Activated CD4-positive, alpha-beta T cell treated with anti-CD3 and anti-CD28 coated beads, Interleukin-2, amount 10 ng/mL, durations not matched to agents 24 days and 14 days (primary cell): ENCODE data around the gene SVOPL. TPM values are rescaled to one million over a fixed set of nuclear protein-coding genes. Genes with fewer than 3 reads are reported as not detected.

Experiments
- DNase-seq: peaks from one replicate; pipeline ENCODE4 v3.0.0; 2022
- H3K27ac Mint-ChIP-seq: one replicate; pipeline ENCODE4 v1.8.0; 2022; ENCODE audit warnings: mild to moderate bottlenecking, mixed read lengths
- H3K27me3 Mint-ChIP-seq: one replicate; pipeline ENCODE4 v1.8.0; 2022; ENCODE audit warnings: mixed read lengths
- H3K36me3 Mint-ChIP-seq: one replicate; pipeline ENCODE4 v1.8.0; 2022; ENCODE audit warnings: low read depth, mild to moderate bottlenecking, mixed read lengths
- H3K4me1 Mint-ChIP-seq: one replicate; pipeline ENCODE4 v1.8.0; 2021; ENCODE audit warnings: mixed read lengths
- H3K4me3 Mint-ChIP-seq: one replicate; pipeline ENCODE4 v1.8.0; 2022; ENCODE audit warnings: mild to moderate bottlenecking, moderate library complexity, mixed read lengths
- H3K9me3 Mint-ChIP-seq: one replicate; pipeline ENCODE4 v1.8.0; 2021; ENCODE audit warnings: mixed read lengths
- intact Hi-C: fragments of 100-400 bp; cut with micrococcal nuclease; formaldehyde crosslinking; loops from one replicate; pipeline ENCODE4 v1.15.1; 2023
- total RNA-seq: library from RNA; stranded (reverse); gene quantifications from 2 replicates; pipeline ENCODE4 v1.2.3, GENCODE V29; 2022

SVOPL gene
- total RNA-seq, 1 donor from 2014 or later = not detected

DNA sequence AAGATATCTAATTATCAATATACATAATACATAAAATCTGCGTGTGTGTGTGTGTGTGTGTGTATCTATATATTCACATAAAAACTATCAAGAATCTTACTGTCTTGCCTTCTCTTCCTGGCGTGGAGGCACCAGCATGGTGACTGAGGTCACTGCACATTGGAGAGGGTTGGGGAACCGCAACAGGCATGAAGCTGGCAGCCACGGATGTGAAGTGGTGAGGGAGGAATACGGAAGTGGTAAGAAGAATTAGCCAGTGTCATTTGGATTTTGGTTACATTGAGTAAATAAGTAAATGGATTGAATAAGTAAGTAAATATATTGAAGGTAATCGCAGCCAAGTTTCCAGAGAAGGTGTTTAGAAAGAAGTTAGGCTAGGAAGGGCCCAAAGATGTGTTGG, 156.0 kb downstream of the SVOPL start:
- no peak for DNase-seq
- Mint-ChIP-seq H3K4me3 (no peak overlapping the region), H3K4me1 (peaks cover 9% of the 10 kb centered on the region), H3K9me3 (peaks cover 43% of the 10 kb centered on the region), H3K27me3 (no peaks in the 10 kb centered on the region), H3K36me3 (peaks cover 65% of the 10 kb centered on the region), H3K27ac (no peak overlapping the region)
- intact Hi-C loops = no loop called here

Other genes with a start within 250 kb of the SVOPL start
- 16.6 and 17.3 TPM in 2 replicates for gene TRIM24, start 241.1 kb downstream of the SVOPL start, total RNA-seq
- 0.09 TPM in 1 of 2 replicates, not detected in the other for gene TMEM213, start 96.6 kb upstream of the SVOPL start, total RNA-seq
- gene ATP6V0A4, start 96.8 kb upstream of the SVOPL start, total RNA-seq = not detected in 2 replicates